IPS-NIHi7 (cell line): ENCODE results near the gene SENP1.
"Not testable (repeated sequence)": the region's sequence is repeated elsewhere in the genome, so short reads cannot be mapped to it uniquely, and the experiment has no call there.

Experiments used
- DNase-seq: peaks from one replicate; pipeline ENCODE4 v3.0.0; 2012; ENCODE audit warnings: mixed read lengths; ENCODE audit errors: extremely low spot score

The SENP1 gene

DNA sequence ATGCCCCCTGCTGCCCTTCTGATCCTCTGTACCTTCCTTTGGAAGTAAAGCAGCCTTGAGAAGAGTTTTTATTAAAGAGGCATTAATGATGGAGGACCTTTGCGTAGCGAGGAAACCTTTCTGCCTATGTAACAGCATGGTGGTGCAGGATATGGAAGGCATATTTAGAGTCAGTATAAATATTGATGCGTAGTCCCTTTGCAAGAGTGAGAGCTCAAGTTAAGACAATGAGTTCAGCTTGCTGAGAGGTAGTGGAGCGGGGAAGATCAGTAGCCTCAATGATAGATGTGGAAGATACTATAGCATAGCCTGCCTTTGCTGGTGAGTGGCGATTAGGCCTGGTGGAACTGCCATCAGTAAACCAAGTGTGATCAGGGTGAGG lies 5.4 kb upstream of the SENP1 start:
- not testable (repeated sequence) for DNase-seq

DNA sequence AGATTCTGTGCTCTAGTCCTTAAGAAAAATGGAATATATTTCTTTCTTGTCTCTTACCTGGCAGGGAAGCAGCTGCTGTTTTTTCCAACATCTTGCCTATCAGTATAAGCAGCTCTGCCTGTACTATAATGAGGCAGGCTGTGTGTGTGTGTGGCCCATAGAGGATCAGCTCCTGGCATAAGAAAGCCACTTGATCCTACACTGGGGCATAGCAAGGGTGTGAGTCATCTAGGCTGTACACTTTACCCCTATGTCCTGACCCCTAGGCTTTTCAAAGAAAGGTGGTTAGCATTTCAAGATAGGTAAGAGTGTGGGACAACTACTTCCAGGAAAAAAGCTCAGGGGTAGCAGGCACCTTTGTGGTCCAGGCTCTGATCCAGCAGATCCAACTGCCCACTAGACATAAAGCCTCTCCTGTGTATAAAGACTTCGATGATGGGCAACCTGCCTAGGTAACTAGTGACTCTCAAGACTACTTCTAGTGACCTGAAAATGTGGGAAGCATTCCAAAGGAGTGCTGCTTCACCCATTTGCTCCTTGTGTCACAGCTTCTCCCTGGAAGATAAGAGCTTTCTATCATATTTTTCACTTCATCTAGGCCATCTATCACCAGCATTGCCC lies 4.9 kb upstream of the SENP1 start:
- DNase-seq = no peak

DNA sequence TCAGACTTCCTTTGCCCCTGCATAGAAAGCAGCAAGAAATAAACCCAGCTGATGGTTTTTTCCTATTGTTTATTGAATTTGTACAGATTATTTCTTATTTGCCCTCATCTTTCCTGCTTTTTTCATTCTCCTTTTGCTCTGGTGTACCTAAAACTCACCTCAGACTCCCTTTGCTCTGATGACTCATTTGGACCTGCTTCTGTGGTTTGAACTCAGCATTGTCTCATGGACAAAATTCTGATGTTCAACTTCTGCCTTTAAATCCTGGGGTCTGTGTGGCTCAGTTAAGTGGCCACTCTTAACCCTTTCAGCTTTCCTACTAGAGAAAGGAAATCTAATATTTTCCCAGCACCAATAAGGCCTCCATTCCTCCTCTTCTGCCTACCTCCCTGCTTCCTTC lies 3.5 kb upstream of the SENP1 start:
- no peak for DNase-seq

DNA sequence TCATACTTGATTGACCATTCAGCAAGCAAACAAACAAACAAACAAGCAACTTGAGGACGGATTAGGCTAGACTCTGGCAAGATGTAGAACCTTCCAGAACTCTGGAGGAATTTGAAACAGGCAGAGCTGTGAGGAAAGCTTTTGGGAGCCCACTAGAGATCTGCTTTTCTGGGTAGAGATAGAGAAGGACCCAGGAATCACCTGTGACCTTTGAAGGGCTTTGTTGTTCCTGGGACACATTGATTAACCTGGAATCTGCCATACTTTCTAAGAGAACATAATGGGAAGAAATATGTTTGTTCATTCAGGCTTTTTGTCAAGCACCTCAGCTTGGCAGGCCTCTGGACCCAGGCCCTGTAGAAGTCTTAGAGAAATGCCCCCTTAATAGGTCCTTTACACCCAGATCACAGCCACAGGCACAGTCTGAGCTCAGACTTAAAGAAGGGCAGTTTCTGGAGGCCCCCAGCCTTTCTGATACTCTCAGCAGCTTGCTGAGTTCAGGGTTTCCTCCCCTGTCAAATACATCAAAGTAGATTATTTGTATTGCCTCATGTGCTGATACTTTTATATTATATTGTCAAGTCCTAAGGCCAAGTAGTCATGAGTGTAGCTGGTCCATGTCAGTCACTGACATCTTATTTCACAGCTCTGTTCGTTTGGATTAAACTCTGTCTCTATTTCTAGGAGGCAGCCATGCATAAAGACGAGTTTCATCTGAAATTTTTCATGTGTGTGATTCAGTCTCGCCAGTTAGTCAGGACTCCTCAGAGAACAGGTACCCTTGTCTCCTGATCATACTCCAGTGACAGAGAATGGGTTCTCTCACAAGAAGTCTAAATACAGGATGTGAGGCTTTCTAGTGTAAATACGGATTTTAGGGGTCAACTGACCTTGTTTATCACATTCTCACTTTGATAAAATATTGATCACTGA lies 1.1 kb upstream of the SENP1 start:
- DNase-seq = no peak

DNA sequence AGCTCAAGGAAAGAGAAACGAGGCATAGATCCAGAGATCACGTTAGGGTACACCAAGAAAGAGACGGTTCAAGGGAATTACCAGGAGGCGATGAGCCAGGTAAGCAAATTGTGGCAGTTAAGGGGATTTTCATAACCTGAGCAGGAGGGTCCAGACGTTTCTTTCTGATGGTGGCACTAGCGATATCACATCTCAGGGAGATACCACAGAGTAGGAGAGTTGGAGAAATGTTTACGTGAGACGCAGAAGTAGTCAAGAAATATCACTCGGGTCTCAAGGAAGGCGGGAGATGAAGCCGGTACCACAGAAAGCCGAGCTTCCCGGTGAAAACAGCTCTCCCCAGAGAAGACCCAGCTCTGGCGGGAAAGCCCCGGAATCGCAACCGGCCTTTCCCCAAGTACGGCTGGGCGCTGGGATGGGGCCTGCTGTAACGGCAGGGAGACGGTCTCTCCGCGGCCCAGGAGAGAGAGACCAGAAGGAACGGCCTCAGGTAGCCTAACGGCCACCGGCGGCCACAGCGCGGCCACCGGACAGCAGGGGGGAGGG lies 485 bp downstream of the SENP1 start:
- DNase-seq = peak; percentile 18

DNA sequence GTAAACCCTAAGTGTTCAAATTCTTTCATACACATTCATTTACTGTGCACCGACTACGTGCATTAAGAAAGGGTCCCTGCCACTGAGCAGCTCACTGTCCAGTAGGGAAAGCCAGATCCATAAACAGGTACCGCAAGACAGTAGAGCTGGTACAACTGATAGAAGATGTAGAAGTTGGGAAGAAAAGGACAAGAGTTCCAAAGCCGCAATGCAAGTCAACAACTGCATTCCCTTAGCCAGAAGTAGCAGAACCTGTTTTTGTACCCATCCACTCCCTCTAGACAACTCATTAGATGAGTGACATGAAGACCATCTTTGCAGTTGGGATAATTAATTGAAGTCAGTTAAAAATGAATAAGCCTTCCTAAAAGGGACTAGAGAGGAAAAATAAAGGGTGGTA lies 1.3 kb downstream of the SENP1 start:
- no peak for DNase-seq

DNA sequence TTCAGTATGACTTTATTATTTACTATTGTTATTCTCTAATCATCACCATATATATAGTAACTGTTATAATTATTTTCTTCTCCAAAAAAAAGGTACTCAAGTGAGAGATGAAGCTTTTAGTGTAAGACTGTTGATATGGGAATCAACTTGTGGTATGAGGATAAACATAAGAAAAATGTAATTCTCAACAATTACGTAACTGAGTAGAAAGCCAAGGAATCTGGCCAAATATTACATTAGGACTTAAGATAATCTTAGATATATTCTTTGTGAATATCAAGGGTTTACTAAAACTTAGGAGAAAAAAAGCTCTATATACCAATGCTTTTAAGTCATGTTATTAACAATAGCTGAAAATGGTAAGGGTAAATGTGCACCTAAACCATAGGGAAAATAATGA lies 13.3 kb downstream of the SENP1 start:
- DNase-seq = no peak

DNA sequence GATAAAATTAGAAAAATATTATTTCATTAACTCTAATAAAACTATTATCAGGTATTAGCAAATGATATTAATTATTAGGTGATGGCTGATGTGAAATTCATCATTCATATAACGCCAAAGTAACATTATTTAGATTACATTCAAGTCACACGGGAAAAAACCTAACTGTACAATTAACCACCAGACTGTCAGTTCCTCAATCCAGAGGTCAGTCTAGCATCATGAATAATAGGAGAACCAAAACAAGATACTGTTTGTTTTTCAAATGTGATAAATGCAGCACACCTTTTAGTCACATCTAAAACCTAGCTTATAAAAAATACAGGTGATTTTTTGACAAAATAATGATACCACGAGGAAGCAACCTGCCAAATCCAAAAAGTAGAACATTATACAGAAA lies 19.6 kb downstream of the SENP1 start:
- DNase-seq = no peak

DNA sequence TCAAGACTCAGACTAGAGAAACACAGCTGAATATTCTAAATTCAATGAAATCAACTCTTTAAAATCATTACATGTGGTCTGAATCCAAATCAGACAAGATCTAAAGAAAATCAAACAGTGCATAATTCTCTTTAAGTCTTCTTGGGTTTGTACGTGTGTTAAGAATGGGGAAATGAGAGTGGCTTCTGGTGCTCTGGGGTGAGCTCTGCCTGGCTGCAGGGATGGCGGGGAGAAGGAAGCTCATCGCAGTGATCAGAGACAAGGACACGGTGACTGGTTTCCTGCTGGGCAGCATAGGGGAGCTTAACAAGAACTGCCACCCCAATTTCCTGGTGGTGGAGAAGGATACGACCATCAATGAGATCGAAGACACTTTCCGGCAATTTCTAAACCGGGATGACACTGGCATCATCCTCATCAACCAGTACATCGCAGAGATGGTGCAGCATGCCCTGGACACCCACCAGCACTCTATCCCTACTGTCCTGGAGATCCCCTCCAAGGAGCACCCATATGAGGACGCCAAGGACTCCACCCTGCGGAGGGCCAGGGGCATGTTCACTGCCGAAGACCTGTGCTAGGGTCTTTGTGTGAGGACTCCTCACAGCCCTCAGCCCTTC lies 20.9 kb downstream of the SENP1 start:
- DNase-seq = no peak

DNA sequence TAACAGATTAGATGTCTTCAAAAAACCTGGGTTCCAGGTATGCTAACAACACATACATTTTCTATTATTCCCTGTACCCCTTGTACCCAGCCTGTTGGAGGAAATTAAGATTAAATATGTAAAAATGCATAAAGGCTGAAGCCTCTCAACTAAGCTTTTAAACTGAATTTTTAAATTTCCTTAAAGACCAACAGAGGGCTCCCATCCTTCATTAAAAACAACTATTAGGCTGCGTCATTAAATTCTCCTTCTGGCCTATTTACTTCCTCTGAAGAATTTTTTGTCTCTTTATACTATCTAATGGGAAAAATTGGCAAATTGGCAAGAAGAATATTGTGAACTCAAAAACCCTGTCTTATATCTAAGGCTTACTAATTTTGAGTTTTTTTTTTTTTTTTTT lies 21.8 kb downstream of the SENP1 start:
- DNase-seq = no peak

DNA sequence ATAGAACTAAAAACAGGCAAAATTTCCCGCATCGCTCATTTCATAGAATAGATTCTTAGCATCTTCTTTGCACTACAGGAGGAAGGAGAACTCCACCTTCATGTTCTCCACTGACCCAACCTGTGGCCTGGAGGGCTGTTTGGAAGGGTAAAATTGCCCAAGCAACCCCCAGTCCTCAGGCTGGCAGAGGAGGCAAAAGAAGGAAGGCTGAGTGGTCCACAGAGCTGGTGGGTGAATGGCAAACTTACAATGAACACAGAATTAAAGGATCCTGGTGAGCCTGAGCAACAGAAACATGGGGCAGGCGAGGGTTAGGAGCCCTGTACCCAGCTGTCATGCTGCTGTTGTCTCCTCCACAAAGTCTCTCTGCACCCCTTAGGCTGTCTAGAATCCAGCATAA lies 25.1 kb downstream of the SENP1 start:
- DNase-seq = no peak

DNA sequence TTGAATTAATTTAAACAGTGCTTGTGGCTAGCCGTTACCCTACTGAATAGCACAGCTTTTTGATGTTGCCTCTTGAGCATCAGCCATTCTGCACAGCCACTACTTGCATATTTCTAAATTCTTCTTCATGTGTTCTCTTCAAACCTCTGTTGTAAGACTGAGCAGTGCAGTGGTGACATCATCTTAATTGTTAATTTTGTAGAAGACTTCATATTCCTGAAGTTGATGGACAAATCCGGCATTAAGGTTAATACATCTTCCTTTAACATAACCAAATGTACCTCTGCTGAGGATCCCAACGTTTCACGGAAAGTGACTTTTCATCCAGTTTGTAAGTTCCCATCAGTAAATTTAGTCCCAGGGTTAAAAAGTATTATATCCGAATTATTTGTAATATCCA lies 25.6 kb downstream of the SENP1 start:
- DNase-seq = no peak

DNA sequence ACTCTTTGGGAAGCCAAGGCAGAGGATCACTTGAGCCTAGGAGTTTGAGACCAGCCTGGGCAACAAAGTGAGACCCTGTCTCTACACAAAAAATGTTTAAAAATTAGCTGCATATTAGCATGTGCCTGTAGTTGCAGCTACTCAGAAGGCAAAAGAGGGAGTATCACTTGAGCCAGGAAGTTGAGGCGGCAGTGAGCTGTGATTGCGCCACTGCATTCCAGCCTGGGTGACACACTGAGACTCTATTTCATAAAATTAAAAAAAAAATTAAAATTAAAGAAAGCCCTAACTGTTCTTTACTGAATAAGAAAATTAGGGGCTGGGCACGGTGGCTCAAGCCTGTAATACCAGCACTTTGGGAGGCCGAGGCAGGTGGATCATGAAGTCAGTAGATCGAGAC lies 27.0 kb downstream of the SENP1 start:
- no peak for DNase-seq

DNA sequence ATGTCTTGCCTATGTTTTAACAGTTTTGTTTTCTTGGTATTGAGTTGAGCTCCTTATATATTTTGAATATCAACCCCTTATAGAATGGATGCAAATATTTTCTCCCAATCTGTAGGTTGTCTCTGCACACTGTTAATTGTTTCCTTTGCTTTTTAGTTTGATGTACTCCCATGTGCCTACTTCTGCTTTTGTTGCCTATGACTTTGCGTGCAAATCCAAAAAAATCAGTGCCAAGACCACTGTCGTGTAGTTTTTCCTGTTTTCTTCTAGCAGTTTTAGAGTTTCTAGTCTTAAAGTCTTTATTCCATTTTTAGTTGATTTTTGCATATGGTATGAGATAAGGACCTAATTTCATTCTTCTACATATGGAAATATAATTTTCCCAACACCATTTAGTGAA lies 28.8 kb downstream of the SENP1 start:
- no peak for DNase-seq

DNA sequence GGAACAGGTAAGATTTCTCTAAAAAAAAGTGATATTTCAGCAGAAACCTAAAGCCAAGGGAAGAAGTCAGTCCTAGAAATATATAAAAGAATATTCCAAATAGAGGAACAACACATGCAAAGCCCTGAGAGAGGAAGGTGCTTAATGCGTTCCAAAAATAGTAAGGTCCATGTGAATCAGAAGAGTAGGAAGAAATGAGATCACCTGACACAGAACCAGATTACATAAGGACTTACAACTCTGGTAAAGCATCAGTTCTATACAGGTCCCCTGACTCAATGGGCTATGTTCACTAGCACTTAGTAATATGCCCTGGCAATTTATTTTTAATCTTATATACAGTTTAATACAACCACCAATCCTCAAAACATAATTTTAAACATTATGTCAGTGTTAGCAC lies 30.0 kb downstream of the SENP1 start:
- DNase-seq = no peak

DNA sequence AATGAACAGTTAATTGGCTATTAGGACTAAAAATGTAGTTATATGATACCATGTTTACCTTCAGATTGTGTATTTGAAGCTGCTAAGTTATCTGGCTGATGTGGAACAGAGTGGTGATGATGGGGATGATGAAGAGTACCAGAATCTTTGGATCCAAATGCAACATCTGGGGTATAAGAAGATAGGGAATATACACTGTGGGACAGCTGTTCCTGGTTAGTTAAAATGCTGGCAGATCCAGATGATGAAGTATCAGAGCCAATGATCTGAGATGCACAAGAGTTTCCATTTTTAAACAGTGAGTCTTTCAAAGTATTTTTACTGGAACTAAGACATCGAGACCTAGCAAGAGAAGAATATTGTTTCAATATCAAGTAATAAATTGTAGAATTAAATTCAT lies 31.6 kb downstream of the SENP1 start:
- no peak for DNase-seq

DNA sequence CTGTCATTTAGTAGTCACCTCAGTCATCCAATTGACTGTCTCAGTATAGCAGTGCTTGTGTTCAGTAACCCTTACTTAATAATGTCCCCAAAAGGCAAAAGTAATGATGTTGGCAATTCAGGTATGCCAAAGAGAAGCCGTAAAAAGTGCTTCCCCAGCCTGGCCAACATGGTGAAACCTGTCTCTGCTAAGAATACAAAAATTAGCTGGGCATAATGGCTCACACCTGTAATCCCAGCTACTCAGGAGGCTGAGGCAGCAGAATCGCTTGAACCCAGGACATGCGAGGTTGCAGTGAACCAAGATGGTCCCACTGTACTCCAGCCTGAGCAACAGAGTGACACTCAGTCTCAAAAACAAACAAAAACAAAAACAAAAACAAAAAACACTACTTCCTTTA lies 33.6 kb downstream of the SENP1 start:
- DNase-seq = no peak

DNA sequence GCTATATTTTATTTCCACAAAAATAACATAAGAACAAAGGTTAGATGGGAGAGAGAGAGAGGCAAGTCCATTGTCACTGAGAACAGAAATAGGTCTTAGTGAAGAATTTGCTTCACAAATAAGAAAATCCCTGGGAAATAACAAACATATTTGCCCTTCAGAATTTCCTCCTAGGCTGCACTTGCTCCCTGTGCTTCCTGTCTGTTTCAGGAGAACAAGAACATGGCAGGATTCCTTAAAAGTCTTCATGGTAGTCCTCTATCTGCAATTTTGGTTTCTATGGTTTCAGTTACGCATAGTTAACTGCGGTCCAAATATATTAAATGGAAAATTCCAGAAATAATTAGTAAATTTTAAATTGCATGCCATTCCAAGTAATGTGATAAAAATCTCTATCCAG lies 34.1 kb downstream of the SENP1 start:
- no peak for DNase-seq

DNA sequence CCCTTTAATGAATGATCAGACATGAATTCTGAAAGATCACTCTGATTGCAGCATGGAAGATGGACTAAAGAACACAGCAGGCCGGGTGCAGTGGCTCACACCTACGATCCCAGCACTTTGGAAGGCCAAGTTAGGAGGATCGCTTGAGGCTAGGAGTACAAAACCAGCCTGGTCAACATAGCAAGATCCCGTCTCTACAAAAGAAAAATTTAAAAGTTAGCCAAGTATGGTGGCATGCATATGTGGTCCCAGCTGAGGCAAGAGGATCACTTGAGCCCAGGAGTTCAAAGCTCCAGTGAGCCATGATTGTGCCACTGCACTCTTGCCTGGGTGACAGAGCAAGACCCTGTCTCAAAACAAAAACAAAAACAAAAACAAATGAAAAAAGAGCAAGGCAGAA lies 35.1 kb downstream of the SENP1 start:
- no peak for DNase-seq

DNA sequence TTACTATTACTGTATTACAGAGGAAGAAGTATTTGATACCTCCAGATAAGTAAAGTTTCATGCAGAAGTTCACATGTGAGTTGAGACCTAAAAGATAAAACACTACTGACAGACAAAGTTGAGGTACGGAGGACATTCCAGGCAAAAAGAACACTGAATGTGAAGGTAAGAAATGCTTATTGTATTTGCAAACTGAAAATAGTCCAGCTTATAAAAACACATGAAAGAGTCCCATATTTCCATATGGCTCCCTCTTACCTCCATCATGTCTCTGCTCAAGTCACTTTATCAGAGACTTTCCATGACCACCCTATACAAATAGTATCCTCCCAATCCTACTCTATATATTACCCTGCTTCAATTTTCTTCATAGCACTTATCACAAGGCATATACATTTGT lies 35.8 kb downstream of the SENP1 start:
- DNase-seq = no peak

DNA sequence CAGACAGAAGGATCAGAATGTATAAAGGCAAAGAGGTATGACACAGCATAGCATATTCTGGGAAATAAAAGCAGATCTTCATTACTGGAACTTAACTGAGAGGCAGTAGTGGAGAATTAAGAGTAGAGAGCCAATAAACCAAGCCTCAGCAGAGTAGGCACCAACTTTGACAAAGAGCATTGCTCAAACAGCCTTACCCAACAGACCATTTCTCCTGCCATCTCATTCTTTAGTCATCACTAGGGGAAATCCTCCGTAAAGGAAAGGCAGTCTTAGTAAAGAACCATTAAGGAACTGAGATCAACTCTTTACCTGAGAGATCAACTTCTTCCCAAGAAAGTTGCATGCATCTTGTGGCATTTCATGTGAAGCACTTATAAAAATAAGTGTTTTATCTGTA lies 36.6 kb downstream of the SENP1 start:
- no peak for DNase-seq

DNA sequence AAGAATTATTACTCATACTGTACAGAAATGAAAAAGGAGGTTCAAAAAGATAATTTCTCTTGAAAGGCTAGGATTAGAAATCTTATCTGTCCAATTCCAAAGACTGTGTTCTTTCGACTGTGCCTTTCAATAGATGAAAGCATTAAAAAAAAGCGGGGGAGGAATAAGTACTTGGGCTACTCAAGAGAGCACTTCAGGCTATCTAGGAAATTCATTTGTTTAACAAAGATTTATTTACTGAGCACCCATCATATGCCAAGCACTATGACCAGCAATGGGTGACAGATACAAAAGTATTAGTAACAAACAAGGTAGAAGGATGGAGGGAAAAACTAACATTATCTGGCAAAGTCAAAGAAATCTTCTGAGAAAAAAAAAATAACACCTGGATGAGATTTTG lies 37.4 kb downstream of the SENP1 start:
- DNase-seq = no peak
